ENCODE results near the gene ZSCAN31. TPM values are rescaled to one million over a fixed set of nuclear protein-coding genes. Genes with fewer than 3 reads are reported as not detected.

The ZSCAN31 gene
- total RNA-seq, 1 donor from 2014 or later, result 1.1 TPM

- Histone ChIP-seq H3K36me3 (ENCODE audit: insufficient read depth, low read length) (no peaks in the 10 kb centered on the region), H3K9ac (ENCODE audit: low read length) (peak overlapping the region; percentile 48), H4K20me1 (ENCODE audit: insufficient read depth, low read length) (no peaks in the 10 kb centered on the region), H3K4me2 (ENCODE audit: low read length) (peak overlapping the region; percentile 24), H2AFZ (ENCODE audit: low read depth, low read length) (no peak overlapping the region), H3K9me3 (ENCODE audit: insufficient read depth, low read depth, low read length) (no peaks in the 10 kb centered on the region), H3K4me1 (ENCODE audit: insufficient read depth, low read length) (peaks cover 16% of the 10 kb centered on the region), H3K4me3 (ENCODE audit: insufficient read depth, low read depth, low read length) (peak overlapping the region; percentile 15), H3K27ac (ENCODE audit: low read depth, low read length) (peak overlapping the region; percentile 39), H3K27me3 (ENCODE audit: insufficient read depth, low read length) (no peaks in the 10 kb centered on the region), H3K79me2 (ENCODE audit: insufficient read depth, low read length) (peaks cover 49% of the 10 kb centered on the region)
- no peak overlapping the region for H3K27ac Mint-ChIP-seq (ENCODE audit: unreplicated experiment)
- TF ChIP-seq EZH2 (IDR thresholded peaks at IDR 0.05; ENCODE audit: insufficient read depth, low read length), result no peak
- TF ChIP-seq, protein P1, sequence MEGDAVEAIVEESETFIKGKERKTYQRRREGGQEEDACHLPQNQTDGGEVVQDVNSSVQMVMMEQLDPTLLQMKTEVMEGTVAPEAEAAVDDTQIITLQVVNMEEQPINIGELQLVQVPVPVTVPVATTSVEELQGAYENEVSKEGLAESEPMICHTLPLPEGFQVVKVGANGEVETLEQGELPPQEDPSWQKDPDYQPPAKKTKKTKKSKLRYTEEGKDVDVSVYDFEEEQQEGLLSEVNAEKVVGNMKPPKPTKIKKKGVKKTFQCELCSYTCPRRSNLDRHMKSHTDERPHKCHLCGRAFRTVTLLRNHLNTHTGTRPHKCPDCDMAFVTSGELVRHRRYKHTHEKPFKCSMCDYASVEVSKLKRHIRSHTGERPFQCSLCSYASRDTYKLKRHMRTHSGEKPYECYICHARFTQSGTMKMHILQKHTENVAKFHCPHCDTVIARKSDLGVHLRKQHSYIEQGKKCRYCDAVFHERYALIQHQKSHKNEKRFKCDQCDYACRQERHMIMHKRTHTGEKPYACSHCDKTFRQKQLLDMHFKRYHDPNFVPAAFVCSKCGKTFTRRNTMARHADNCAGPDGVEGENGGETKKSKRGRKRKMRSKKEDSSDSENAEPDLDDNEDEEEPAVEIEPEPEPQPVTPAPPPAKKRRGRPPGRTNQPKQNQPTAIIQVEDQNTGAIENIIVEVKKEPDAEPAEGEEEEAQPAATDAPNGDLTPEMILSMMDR (IDR thresholded peaks at IDR 0.05; ENCODE audit: insufficient read depth, low read depth, low read length), result no peak
- no peak overlapping the region for H3K4me3 Mint-ChIP-seq (ENCODE audit: unreplicated experiment)
- no peaks in the 10 kb centered on the region for H3K27me3 Mint-ChIP-seq (ENCODE audit: low read depth, unreplicated experiment)
- H3K36me3 Mint-ChIP-seq (ENCODE audit: low read depth, unreplicated experiment), result peaks cover 3% of the 10 kb centered on the region
- H3K4me1 Mint-ChIP-seq (ENCODE audit: low read depth, unreplicated experiment), result peaks cover 13% of the 10 kb centered on the region
- no peak for FAIRE-seq
- DNase-seq (ENCODE audit: low read depth), result peak; percentile 83
- H3K9me3 Mint-ChIP-seq (ENCODE audit: unreplicated experiment), result no peaks in the 10 kb centered on the region
These were observed 18.2 kb upstream of the ZSCAN31 start for GRCh38 chr6:28353981-28354676.

DNA sequence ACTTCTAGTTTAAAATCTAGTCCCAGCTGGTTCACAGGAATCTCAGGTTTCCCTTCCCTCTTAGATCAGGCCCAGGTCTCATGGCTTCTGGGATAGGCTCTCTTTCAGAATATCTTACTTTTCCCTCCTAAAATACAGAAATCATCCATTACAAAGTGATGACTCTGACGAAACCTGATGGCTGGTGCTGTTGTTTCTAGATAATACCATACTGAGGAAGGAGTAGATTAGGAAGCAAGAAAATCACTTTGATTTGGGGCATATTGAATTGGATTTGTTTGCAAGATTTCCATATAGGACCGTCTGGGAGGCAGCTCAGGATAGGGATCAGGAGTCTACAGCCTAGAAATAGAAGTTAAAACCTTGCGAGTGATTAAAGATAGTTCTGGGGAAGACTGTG is 17.4 kb upstream of the ZSCAN31 start:
- peaks cover 49% of the 10 kb centered on the region for H3K79me2 ChIP-seq (ENCODE audit: insufficient read depth, low read length)
- H3K27ac Mint-ChIP-seq (ENCODE audit: unreplicated experiment), result no peak overlapping the region

More for the DNA sequence above, 17.4 kb upstream of the ZSCAN31 start:
- peaks cover 3% of the 10 kb centered on the region for H3K36me3 Mint-ChIP-seq (ENCODE audit: low read depth, unreplicated experiment)
- no peaks in the 10 kb centered on the region for H4K20me1 ChIP-seq (ENCODE audit: insufficient read depth, low read length)
- TF ChIP-seq, protein P1 (IDR thresholded peaks at IDR 0.05; ENCODE audit: insufficient read depth, low read depth, low read length), result no peak
- TF ChIP-seq EZH2 (IDR thresholded peaks at IDR 0.05; ENCODE audit: insufficient read depth, low read length), result no peak
- peaks cover 16% of the 10 kb centered on the region for H3K4me1 ChIP-seq (ENCODE audit: insufficient read depth, low read length)
- peak overlapping the region; percentile 48 for H3K9ac ChIP-seq (ENCODE audit: low read length)
- no peaks in the 10 kb centered on the region for H3K9me3 ChIP-seq (ENCODE audit: insufficient read depth, low read depth, low read length)
- no peaks in the 10 kb centered on the region for H3K36me3 ChIP-seq (ENCODE audit: insufficient read depth, low read length)
- no peak overlapping the region for H3K4me3 ChIP-seq (ENCODE audit: insufficient read depth, low read depth, low read length)
- peaks cover 13% of the 10 kb centered on the region for H3K4me1 Mint-ChIP-seq (ENCODE audit: low read depth, unreplicated experiment)
- H3K27ac ChIP-seq (ENCODE audit: low read depth, low read length), result peak overlapping the region; percentile 39
- no peak for FAIRE-seq
- no peaks in the 10 kb centered on the region for H3K9me3 Mint-ChIP-seq (ENCODE audit: unreplicated experiment)
- no peak overlapping the region for H3K4me3 Mint-ChIP-seq (ENCODE audit: unreplicated experiment)
- DNase-seq (ENCODE audit: low read depth), result no peak
- H3K4me2 ChIP-seq (ENCODE audit: low read length), result peak overlapping the region; percentile 24
- no peak overlapping the region for H2AFZ ChIP-seq (ENCODE audit: low read depth, low read length)
- H3K27me3 ChIP-seq (ENCODE audit: insufficient read depth, low read length), result no peaks in the 10 kb centered on the region
- no peaks in the 10 kb centered on the region for H3K27me3 Mint-ChIP-seq (ENCODE audit: low read depth, unreplicated experiment)

Measured in astrocyte (in vitro differentiated cells and primary cell).